Trophoblast cell (in vitro differentiated cells and primary cell): Measurements from ENCODE around the gene HSBP1.

ENCODE experiments used
- DNase-seq, 2 donors: peaks; one replicate each; pipeline ENCODE4 v3.0.0-alpha.2; 2016
- H2AFZ ChIP-seq: 2 replicates; pipeline ENCODE4 v1.6.1; 2013; ENCODE audit warnings: low read length, moderate library complexity, mild to moderate bottlenecking; ENCODE audit not compliant: insufficient read depth, poor library complexity
- H2AK5ac ChIP-seq: 2 replicates; pipeline ENCODE4 v1.6.1; 2013; ENCODE audit warnings: mild to moderate bottlenecking, low read length
- H2BK120ac ChIP-seq: 2 replicates; pipeline ENCODE4 v1.6.1; 2013; ENCODE audit warnings: low read length, mild to moderate bottlenecking, moderate library complexity; ENCODE audit not compliant: insufficient read depth, poor library complexity
- H2BK12ac ChIP-seq: 2 replicates; pipeline ENCODE4 v1.6.1; 2013; ENCODE audit warnings: mild to moderate bottlenecking, low read length, moderate library complexity
- H2BK5ac ChIP-seq: 2 replicates; pipeline ENCODE4 v1.6.1; 2013; ENCODE audit warnings: low read length, low read depth, moderate library complexity, mild to moderate bottlenecking; ENCODE audit not compliant: poor library complexity
- H3K14ac ChIP-seq: 2 replicates; pipeline ENCODE4 v1.6.1; 2013; ENCODE audit warnings: mild to moderate bottlenecking, low read length
- H3K18ac ChIP-seq: 2 replicates; pipeline ENCODE4 v1.6.1; 2013; ENCODE audit warnings: mild to moderate bottlenecking, low read length
- H3K23ac ChIP-seq: 2 replicates; pipeline ENCODE4 v1.6.1; 2013; ENCODE audit warnings: low read length
- H3K27ac ChIP-seq: 2 replicates; pipeline ENCODE4 v1.5.1; 2013; ENCODE audit warnings: low read depth, mild to moderate bottlenecking, inconsistent platforms, low read length, moderate library complexity
- H3K27me3 ChIP-seq: 2 replicates; pipeline ENCODE4 v1.6.1; 2013; ENCODE audit warnings: inconsistent platforms, mild to moderate bottlenecking, low read length, moderate library complexity; ENCODE audit not compliant: insufficient read depth
- H3K36me3 ChIP-seq, 2 experiments: 1 replicate in 1 of 2; 2 replicates in 1 of 2; pipeline ENCODE4 v1.6.1; 2013; ENCODE audit warnings: low read length in 2 of 2, mild to moderate bottlenecking in 2 of 2, moderate library complexity in 1 of 2; ENCODE audit not compliant: insufficient read depth in 2 of 2, control insufficient read depth in 1 of 2
- H3K4ac ChIP-seq: 2 replicates; pipeline ENCODE4 v1.6.1; 2013; ENCODE audit warnings: low read depth, mild to moderate bottlenecking, low read length, moderate library complexity
- H3K4me1 ChIP-seq, 2 experiments: 1 replicate in 1 of 2; 2 replicates in 1 of 2; pipeline ENCODE4 v1.6.1; 2013; ENCODE audit warnings: low read length in 2 of 2, mild to moderate bottlenecking in 2 of 2, moderate library complexity in 1 of 2; ENCODE audit not compliant: insufficient read depth in 2 of 2, control insufficient read depth in 1 of 2
- H3K4me2 ChIP-seq: 2 replicates; pipeline ENCODE4 v1.6.1; 2013; ENCODE audit warnings: inconsistent platforms, mild to moderate bottlenecking, low read length, moderate library complexity
- H3K4me3 ChIP-seq: 2 replicates; pipeline ENCODE4 v1.5.1; 2013; ENCODE audit warnings: mild to moderate bottlenecking, low read depth, low read length, inconsistent platforms
- H3K79me1 ChIP-seq: one replicate; pipeline ENCODE4 v1.6.1; 2013; ENCODE audit warnings: low read length
- H3K79me2 ChIP-seq: 2 replicates; pipeline ENCODE4 v1.6.1; 2013; ENCODE audit warnings: low read length, mild to moderate bottlenecking; ENCODE audit not compliant: control insufficient read depth, insufficient read depth, poor library complexity
- H3K9ac ChIP-seq: 2 replicates; pipeline ENCODE4 v1.6.1; 2013; ENCODE audit warnings: mild to moderate bottlenecking, low read length
- H3K9me3 ChIP-seq: 2 replicates; pipeline ENCODE4 v1.6.1; 2013; ENCODE audit warnings: low read depth, mild to moderate bottlenecking, control low read depth, inconsistent platforms, low read length; ENCODE audit not compliant: insufficient read depth
- H4K12ac ChIP-seq: 2 replicates; pipeline ENCODE4 v1.6.1; 2013; ENCODE audit warnings: low read depth, mild to moderate bottlenecking, low read length, moderate library complexity
- H4K8ac ChIP-seq: 2 replicates; pipeline ENCODE4 v1.6.1; 2013; ENCODE audit warnings: low read depth, mild to moderate bottlenecking, low read length, moderate library complexity
- H4K91ac ChIP-seq: one replicate; pipeline ENCODE4 v1.6.1; 2013; ENCODE audit warnings: low read depth, mild to moderate bottlenecking, low read length, moderate library complexity
- WGBS: extraction: QIAGEN DNeasy Blood & Tissue Kit; methylation state at CpG from one replicate; pipeline ENCODE4 v1.1.7; 2013; ENCODE audit warnings: missing lambda C conversion rate; ENCODE audit not compliant: insufficient read length, insufficient coverage; ENCODE audit errors: extremely low coverage; 5-methylcytosine and 5-hydroxymethylcytosine counted together

HSBP1 gene

GRCh38 chr16:83831456-83831987 lies 23.7 kb downstream of the HSBP1 start:
- Histone ChIP-seq H3K27ac (no peak overlapping the region), H3K4me1 (no peaks in the 10 kb centered on the region), H4K12ac (no peak overlapping the region), H3K9me3 (peaks cover 5% of the 10 kb centered on the region), H2AK5ac (no peak overlapping the region), H3K9ac (no peak overlapping the region), H3K79me1 (no peaks in the 10 kb centered on the region), H3K79me2 (no peaks in the 10 kb centered on the region), H3K4me3 (no peak overlapping the region), H3K4me2 (no peak overlapping the region), H3K36me3 (no peaks in the 10 kb centered on the region), H2BK5ac (no peak overlapping the region), H3K14ac (no peak overlapping the region), H2BK120ac (no peak overlapping the region), H2BK12ac (no peak overlapping the region), H3K4ac (no peak overlapping the region), H3K18ac (no peak overlapping the region), H3K23ac (no peak overlapping the region), H4K91ac (no peak overlapping the region), H3K27me3 (no peaks in the 10 kb centered on the region), H2AFZ (no peak overlapping the region), H4K8ac (no peak overlapping the region)
- WGBS, result no CpG with 5 or more reads among the region's 5 CpGs
- no peak for DNase-seq

GRCh38 chr16:83833921-83834320 lies 26.1 kb downstream of the HSBP1 start:
- Histone ChIP-seq H3K9me3 (peaks cover 5% of the 10 kb centered on the region), H3K14ac (no peak overlapping the region)

GRCh38 chr16:83835586-83836566 lies 28.1 kb downstream of the HSBP1 start:
- H4K91ac ChIP-seq, result no peak overlapping the region
- no CpG with 5 or more reads among the region's 10 CpGs for WGBS
- no peaks in the 10 kb centered on the region for H3K27me3 ChIP-seq
- no peak overlapping the region for H3K4ac ChIP-seq
- H2BK5ac ChIP-seq, result no peak overlapping the region
- H3K79me2 ChIP-seq, result no peaks in the 10 kb centered on the region
- H3K79me1 ChIP-seq, result peaks cover 3% of the 10 kb centered on the region
- H3K4me3 ChIP-seq, result no peak overlapping the region
- H4K12ac ChIP-seq, result no peak overlapping the region
- no peak overlapping the region for H3K9ac ChIP-seq
- H2BK12ac ChIP-seq, result no peak overlapping the region
- H3K14ac ChIP-seq, result no peak overlapping the region
- H3K18ac ChIP-seq, result no peak overlapping the region
- H3K23ac ChIP-seq, result no peak overlapping the region
- H3K27ac ChIP-seq, result no peak overlapping the region
- H3K9me3 ChIP-seq, result peaks cover 5% of the 10 kb centered on the region
- no peak overlapping the region for H2AFZ ChIP-seq
- no peak overlapping the region for H4K8ac ChIP-seq
- DNase-seq, result no peak
- no peaks in the 10 kb centered on the region for H3K36me3 ChIP-seq
- H2AK5ac ChIP-seq, result no peak overlapping the region
- no peak overlapping the region for H3K4me2 ChIP-seq
- H3K4me1 ChIP-seq, result peaks cover 2 to 4% of the 10 kb centered on the region in 2 experiments
- H2BK120ac ChIP-seq, result no peak overlapping the region

More at GRCh38 chr16:83833921-83834320, 26.1 kb downstream of the HSBP1 start:
- Histone ChIP-seq H3K79me2 (no peaks in the 10 kb centered on the region), H3K27me3 (no peaks in the 10 kb centered on the region), H2AK5ac (no peak overlapping the region), H2BK12ac (no peak overlapping the region), H3K4ac (no peak overlapping the region), H4K8ac (no peak overlapping the region), H3K9ac (no peak overlapping the region), H2AFZ (no peak overlapping the region), H3K23ac (no peak overlapping the region), H4K12ac (no peak overlapping the region), H3K36me3 (no peaks in the 10 kb centered on the region), H3K4me1 (no peaks in the 10 kb centered on the region), H3K79me1 (no peaks in the 10 kb centered on the region), H2BK120ac (no peak overlapping the region), H3K4me3 (no peak overlapping the region), H3K18ac (no peak overlapping the region), H4K91ac (no peak overlapping the region), H3K4me2 (no peak overlapping the region), H2BK5ac (no peak overlapping the region), H3K27ac (no peak overlapping the region)
- WGBS, result no CpG with 5 or more reads among the region's 2 CpGs
- no peak for DNase-seq

- Histone ChIP-seq H3K23ac (no peak overlapping the region), H3K4me3 (no peak overlapping the region), H3K18ac (no peak overlapping the region), H2AFZ (no peak overlapping the region), H4K8ac (no peak overlapping the region), H3K36me3 (no peaks in the 10 kb centered on the region), H3K9me3 (peaks cover 2% of the 10 kb centered on the region), H2AK5ac (no peak overlapping the region), H2BK5ac (no peak overlapping the region), H3K79me2 (no peaks in the 10 kb centered on the region), H4K91ac (no peak overlapping the region), H3K79me1 (peaks cover 4% of the 10 kb centered on the region), H4K12ac (no peak overlapping the region), H3K14ac (no peak overlapping the region), H3K4me2 (no peak overlapping the region), H3K27ac (no peak overlapping the region), H3K4ac (no peak overlapping the region), H2BK120ac (no peak overlapping the region), H3K4me1 (peaks cover 3 to 7% of the 10 kb centered on the region in 2 experiments), H3K9ac (no peak overlapping the region), H2BK12ac (no peak overlapping the region), H3K27me3 (no peaks in the 10 kb centered on the region)
- no peak for DNase-seq
- no CpG with 5 or more reads among the region's 4 CpGs for WGBS
Measured at GRCh38 chr16:83837566-83837965, 29.8 kb downstream of the HSBP1 start.
